SKM-1 treated with dmso at 0.1 percent for 144 hours (cell line): Measurements from ENCODE around the gene SLIT3.

Experiments
- DNase-seq: peaks from one replicate; lab custom pipeline; 2025; ENCODE audit not compliant: unreplicated experiment; lab: John Stamatoyannopoulos, UW

The SLIT3 gene

GRCh38 chr5:169048181-169049125 lies 252.5 kb downstream of the SLIT3 start:
- no peak for DNase-seq

- no peak for DNase-seq
Observed at GRCh38 chr5:169044962-169045361, 256.0 kb downstream of the SLIT3 start.

GRCh38 chr5:169041180-169041579 lies 259.8 kb downstream of the SLIT3 start:
- DNase-seq, result no peak

- no peak for DNase-seq
Observed at GRCh38 chr5:169039592-169039991, 261.3 kb downstream of the SLIT3 start.

GRCh38 chr5:169037466-169037865 lies 263.5 kb downstream of the SLIT3 start:
- DNase-seq, result no peak

- no peak for DNase-seq
Observed at GRCh38 chr5:169036079-169036805, 264.7 kb downstream of the SLIT3 start.

- no peak for DNase-seq
Observed at GRCh38 chr5:169029661-169030274, 271.2 kb downstream of the SLIT3 start.

- DNase-seq, result no peak
Observed at GRCh38 chr5:169029037-169029436, 271.9 kb downstream of the SLIT3 start.

- no peak for DNase-seq
Observed at GRCh38 chr5:169027501-169028061, 273.4 kb downstream of the SLIT3 start.

- DNase-seq, result no peak
Observed at GRCh38 chr5:169025491-169025890, 275.4 kb downstream of the SLIT3 start.

- no peak for DNase-seq
Observed at GRCh38 chr5:169024421-169024820, 276.5 kb downstream of the SLIT3 start.

- DNase-seq, result no peak
Observed at GRCh38 chr5:169022718-169023117, 278.2 kb downstream of the SLIT3 start.

GRCh38 chr5:169020102-169020501 lies 280.8 kb downstream of the SLIT3 start:
- no peak for DNase-seq

GRCh38 chr5:169018925-169019324 lies 282.0 kb downstream of the SLIT3 start:
- no peak for DNase-seq

- DNase-seq, result no peak
Observed at GRCh38 chr5:169015991-169016390, 284.9 kb downstream of the SLIT3 start.

- DNase-seq, result no peak
Observed at GRCh38 chr5:169013846-169014245, 287.1 kb downstream of the SLIT3 start.

- DNase-seq, result no peak
Observed at GRCh38 chr5:169013208-169013728, 287.7 kb downstream of the SLIT3 start.

- no peak for DNase-seq
Observed at GRCh38 chr5:169012450-169012849, 288.5 kb downstream of the SLIT3 start.

GRCh38 chr5:169011451-169011850 lies 289.5 kb downstream of the SLIT3 start:
- DNase-seq, result no peak

- no peak for DNase-seq
Observed at GRCh38 chr5:169011009-169011408, 289.9 kb downstream of the SLIT3 start.

GRCh38 chr5:169009123-169009522 lies 291.8 kb downstream of the SLIT3 start:
- DNase-seq, result no peak
